OCI-LY7 (cell line): ENCODE measurements around the gene PTPRU.

Experiments
- EZH2phosphoT487 ChIP-seq: fragments of 200-600 bp; sonication (generic); IDR thresholded peaks from 2 replicates; pipeline ENCODE4 v1.6.1; 2018; ENCODE audit warnings: low read depth, borderline replicate concordance, mild to moderate bottlenecking, mixed run types, antibody characterized with exemption, low read length, moderate library complexity, mixed read lengths
- TF ChIP-seq, protein P1 (sequence below): fragments of 200-600 bp; sonication (generic); conservative IDR thresholded peaks from 2 replicates; pipeline ENCODE4 v1.5.1; 2014; ENCODE audit warnings: mild to moderate bottlenecking, antibody characterized with exemption, low read length, moderate library complexity, mixed read lengths

DNA sequence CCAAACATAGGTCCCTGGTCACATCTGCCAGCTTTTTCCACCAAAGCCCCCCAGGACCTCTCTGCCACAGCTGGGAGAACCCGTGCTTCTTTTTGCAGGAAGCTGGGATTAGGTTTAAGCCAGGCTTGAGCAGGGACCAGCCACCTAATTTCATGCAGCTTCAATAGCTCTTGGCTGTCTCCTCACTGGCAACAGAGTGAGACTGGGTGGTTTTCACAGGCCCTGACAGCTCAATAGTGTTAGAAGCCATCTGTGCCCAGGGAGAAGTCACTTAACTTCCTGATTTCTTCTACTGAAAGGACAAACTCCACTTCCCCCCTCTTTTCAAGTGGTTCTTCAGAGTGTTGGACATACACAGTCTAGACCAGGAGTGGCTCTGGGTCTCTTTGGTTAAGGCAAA is 34.3 kb upstream of the PTPRU start:
- TF ChIP-seq, protein P1, sequence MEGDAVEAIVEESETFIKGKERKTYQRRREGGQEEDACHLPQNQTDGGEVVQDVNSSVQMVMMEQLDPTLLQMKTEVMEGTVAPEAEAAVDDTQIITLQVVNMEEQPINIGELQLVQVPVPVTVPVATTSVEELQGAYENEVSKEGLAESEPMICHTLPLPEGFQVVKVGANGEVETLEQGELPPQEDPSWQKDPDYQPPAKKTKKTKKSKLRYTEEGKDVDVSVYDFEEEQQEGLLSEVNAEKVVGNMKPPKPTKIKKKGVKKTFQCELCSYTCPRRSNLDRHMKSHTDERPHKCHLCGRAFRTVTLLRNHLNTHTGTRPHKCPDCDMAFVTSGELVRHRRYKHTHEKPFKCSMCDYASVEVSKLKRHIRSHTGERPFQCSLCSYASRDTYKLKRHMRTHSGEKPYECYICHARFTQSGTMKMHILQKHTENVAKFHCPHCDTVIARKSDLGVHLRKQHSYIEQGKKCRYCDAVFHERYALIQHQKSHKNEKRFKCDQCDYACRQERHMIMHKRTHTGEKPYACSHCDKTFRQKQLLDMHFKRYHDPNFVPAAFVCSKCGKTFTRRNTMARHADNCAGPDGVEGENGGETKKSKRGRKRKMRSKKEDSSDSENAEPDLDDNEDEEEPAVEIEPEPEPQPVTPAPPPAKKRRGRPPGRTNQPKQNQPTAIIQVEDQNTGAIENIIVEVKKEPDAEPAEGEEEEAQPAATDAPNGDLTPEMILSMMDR = no peak
- no peak for TF ChIP-seq EZH2phosphoT487
